CD4-positive, alpha-beta T cell (primary cell): ENCODE measurements around the gene PLCB1. TPM values are rescaled to one million over a fixed set of nuclear protein-coding genes. Genes with fewer than 3 reads are reported as not detected.
A peak's percentile ranks its signal among the peaks of the same experiment; 100 is the strongest.

Experiments used
- ATAC-seq: fragments of 200-7000 bp; cut with Tn5 transposase; one replicate; pipeline ENCODE4 v1.10.0; 2022; ENCODE audit warnings: mild to moderate bottlenecking; ENCODE audit not compliant: poor library complexity
- CTCF ChIA-PET: fragments of 350-600 bp; sonication (Branson Sonifier 250); formaldehyde crosslinking; loops from one replicate; lab custom pipeline; 2021; ENCODE audit warnings: antibody characterized with exemption, inconsistent platforms; lab: Charles Lee
- POLR2A ChIA-PET: fragments of 350-600 bp; sonication (Branson Sonifier 250); formaldehyde crosslinking; loops from one replicate; lab custom pipeline; 2021; ENCODE audit warnings: antibody characterized with exemption, inconsistent platforms; lab: Charles Lee
- DNase-seq, 14 experiments: peaks; one replicate each; pipeline ENCODE4 v3.0.0-alpha.2; 2013 to 2020; ENCODE audit warnings: mixed read lengths in 2 of 14
- H3K27ac ChIP-seq, 2 donors: one replicate each; pipeline versions ENCODE4 v1.5.1 to v1.7.0; 2013; ENCODE audit warnings: low read length in 2 of 2, low read depth in 1 of 2, mild to moderate bottlenecking in 1 of 2
- H3K27me3 ChIP-seq, 2 experiments: 1 replicate in 1 of 2; 2 replicates in 1 of 2; pipeline versions ENCODE4 v1.6.1 to v1.7.0; 2013; ENCODE audit warnings: low read length in 2 of 2, control low read depth in 1 of 2, mild to moderate bottlenecking in 1 of 2, moderate library complexity in 1 of 2; ENCODE audit not compliant: insufficient read depth in 2 of 2, control insufficient read depth in 1 of 2
- H3K36me3 ChIP-seq: one replicate; pipeline ENCODE4 v1.6.1; 2013; ENCODE audit warnings: low read length, control low read depth; ENCODE audit not compliant: insufficient read depth
- H3K4me1 ChIP-seq: one replicate; pipeline ENCODE4 v1.6.1; 2013; ENCODE audit warnings: low read length, control low read depth; ENCODE audit not compliant: insufficient read depth
- H3K4me3 ChIP-seq: one replicate; pipeline ENCODE4 v1.5.1; 2013; ENCODE audit warnings: mild to moderate bottlenecking, low read length, moderate library complexity
- H3K9me3 ChIP-seq, 2 experiments: 1 replicate in 1 of 2; 2 replicates in 1 of 2; pipeline versions ENCODE4 v1.6.1 to v1.7.0; 2013; ENCODE audit warnings: low read length in 2 of 2, mild to moderate bottlenecking in 2 of 2, control low read depth in 1 of 2, moderate library complexity in 1 of 2; ENCODE audit not compliant: control insufficient read depth in 1 of 2, insufficient read depth in 1 of 2
- H3K27ac Mint-ChIP-seq: one replicate; pipeline ENCODE4 v1.8.0; 2020; ENCODE audit warnings: mixed read lengths
- H3K27me3 Mint-ChIP-seq: one replicate; pipeline ENCODE4 v1.8.0; 2021; ENCODE audit warnings: mixed read lengths
- H3K36me3 Mint-ChIP-seq: one replicate; pipeline ENCODE4 v1.8.0; 2021; ENCODE audit warnings: low read depth, mixed read lengths
- H3K4me1 Mint-ChIP-seq: one replicate; pipeline ENCODE4 v1.8.0; 2021; ENCODE audit warnings: low read depth, mixed read lengths
- H3K4me3 Mint-ChIP-seq: one replicate; pipeline ENCODE4 v1.8.0; 2020; ENCODE audit warnings: mild to moderate bottlenecking, mixed read lengths
- H3K9me3 Mint-ChIP-seq: one replicate; pipeline ENCODE4 v1.8.0; 2020; ENCODE audit warnings: mixed read lengths
- intact Hi-C, 2 experiments: fragments of 100-400 bp; cut with DNase I in 1 of 2; cut with micrococcal nuclease in 1 of 2; formaldehyde crosslinking; loops; one replicate each; pipeline versions ENCODE4 v1.15.1 to v1.9.0; 2023 to 2025; cut with DNase I, micrococcal nuclease
- total RNA-seq, 174 experiments: library from RNA in 2 of 174; stranded (reverse) in 2 of 174; gene quantifications; one replicate each; pipeline ENCODE4 v1.2.3 and lab custom pipeline; 2021 to 2026
- TF ChIP-seq, protein P1 (sequence below): fragments of 200-600 bp; IDR thresholded peaks from one replicate; pipeline ENCODE4 v1.8.0; 2022; ENCODE audit warnings: antibody characterized with exemption, mild to moderate bottlenecking

PLCB1 gene
- total RNA-seq, 2 experiments from 2014 or later: 3.8 to 5.6 TPM

DNA sequence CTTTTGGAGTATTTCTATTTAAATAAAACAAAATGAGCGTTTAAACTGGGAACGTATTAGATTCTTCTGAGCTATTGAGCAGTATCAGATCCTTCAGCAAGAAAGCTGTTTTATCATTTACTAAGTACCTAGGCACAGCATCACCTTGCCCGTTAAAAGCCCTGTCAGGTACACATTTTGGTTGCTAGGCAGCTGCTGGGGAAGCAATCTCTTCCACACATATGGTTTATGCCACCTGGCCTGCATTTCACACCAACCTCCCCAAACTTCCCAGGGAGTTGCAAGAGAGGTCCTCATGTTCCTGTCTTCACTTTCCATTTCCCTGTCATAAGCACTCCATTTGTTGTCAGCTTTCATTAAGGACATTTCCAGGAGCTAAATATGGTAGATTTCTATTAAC lies 400.1 kb downstream of the PLCB1 start:
- TF ChIP-seq, protein P1, sequence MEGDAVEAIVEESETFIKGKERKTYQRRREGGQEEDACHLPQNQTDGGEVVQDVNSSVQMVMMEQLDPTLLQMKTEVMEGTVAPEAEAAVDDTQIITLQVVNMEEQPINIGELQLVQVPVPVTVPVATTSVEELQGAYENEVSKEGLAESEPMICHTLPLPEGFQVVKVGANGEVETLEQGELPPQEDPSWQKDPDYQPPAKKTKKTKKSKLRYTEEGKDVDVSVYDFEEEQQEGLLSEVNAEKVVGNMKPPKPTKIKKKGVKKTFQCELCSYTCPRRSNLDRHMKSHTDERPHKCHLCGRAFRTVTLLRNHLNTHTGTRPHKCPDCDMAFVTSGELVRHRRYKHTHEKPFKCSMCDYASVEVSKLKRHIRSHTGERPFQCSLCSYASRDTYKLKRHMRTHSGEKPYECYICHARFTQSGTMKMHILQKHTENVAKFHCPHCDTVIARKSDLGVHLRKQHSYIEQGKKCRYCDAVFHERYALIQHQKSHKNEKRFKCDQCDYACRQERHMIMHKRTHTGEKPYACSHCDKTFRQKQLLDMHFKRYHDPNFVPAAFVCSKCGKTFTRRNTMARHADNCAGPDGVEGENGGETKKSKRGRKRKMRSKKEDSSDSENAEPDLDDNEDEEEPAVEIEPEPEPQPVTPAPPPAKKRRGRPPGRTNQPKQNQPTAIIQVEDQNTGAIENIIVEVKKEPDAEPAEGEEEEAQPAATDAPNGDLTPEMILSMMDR: no peak
- Histone ChIP-seq H3K9me3 (no peaks in the 10 kb centered on the region), H3K27me3 (no peaks in the 10 kb centered on the region), H3K4me3 (no peak overlapping the region), H3K27ac (no peak overlapping the region), H3K4me1 (no peaks in the 10 kb centered on the region), H3K36me3 (no peaks in the 10 kb centered on the region)
- no peak for DNase-seq
- Mint-ChIP-seq H3K9me3 (no peaks in the 10 kb centered on the region), H3K27me3 (no peaks in the 10 kb centered on the region), H3K27ac (no peak overlapping the region), H3K4me1 (no peaks in the 10 kb centered on the region), H3K36me3 (no peaks in the 10 kb centered on the region), H3K4me3 (no peak overlapping the region)
- no peak for ATAC-seq
- POLR2A ChIA-PET: no interaction called here
- CTCF ChIA-PET: no interaction called here
- intact Hi-C loops: no loop called here

DNA sequence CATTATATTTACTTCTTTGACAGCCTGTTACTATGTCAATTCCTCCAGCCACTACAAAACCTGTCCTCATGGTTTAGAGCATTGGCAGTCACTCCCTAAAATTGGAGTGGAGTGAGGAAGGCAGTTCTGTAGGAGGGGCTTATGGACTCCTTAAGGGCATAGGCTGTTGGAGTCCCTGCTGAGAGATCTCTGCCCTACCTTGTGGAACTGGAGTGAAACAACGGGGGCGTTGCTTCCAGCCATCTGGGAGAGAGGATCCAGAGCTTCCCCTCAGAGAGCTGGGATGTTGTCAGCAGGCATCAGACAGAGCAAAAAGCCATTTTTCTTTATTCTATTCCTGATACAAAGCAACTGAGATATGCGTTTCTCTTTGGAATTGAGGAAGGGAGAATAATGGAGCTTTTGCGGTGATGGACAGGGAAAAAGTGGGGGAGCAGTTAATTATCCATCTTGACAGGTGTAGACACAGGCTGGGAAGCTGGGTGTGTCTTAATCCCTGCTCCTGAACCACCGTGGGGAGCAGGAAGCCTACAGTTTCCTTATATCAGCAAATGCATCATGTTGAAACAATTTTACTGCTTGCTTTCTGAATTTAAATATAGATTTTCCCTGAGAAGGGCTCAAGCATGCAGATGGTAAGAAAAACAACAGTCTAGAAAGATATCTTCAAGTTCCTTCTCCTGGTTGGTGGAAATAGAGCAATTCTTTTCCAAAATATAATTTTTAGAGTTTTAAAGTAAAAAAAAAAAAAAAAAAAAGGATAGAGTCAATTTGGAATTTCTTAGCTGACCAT lies 402.5 kb downstream of the PLCB1 start:
- H3K9me3 ChIP-seq: no peaks in the 10 kb centered on the region
- no peak overlapping the region for H3K27ac Mint-ChIP-seq
- H3K4me1 Mint-ChIP-seq: no peaks in the 10 kb centered on the region
- ATAC-seq: no peak
- no peak overlapping the region for H3K4me3 Mint-ChIP-seq
- no peak overlapping the region for H3K4me3 ChIP-seq
- H3K9me3 Mint-ChIP-seq: no peaks in the 10 kb centered on the region
- CTCF ChIA-PET: no interaction called here
- H3K27ac ChIP-seq: no peak overlapping the region
- TF ChIP-seq, protein P1: no peak
- DNase-seq: no peak
- intact Hi-C loops: no loop called here
- H3K36me3 Mint-ChIP-seq: no peaks in the 10 kb centered on the region
- H3K4me1 ChIP-seq: no peaks in the 10 kb centered on the region
- POLR2A ChIA-PET: no interaction called here
- H3K27me3 Mint-ChIP-seq: no peaks in the 10 kb centered on the region
- no peaks in the 10 kb centered on the region for H3K36me3 ChIP-seq
- H3K27me3 ChIP-seq: no peaks in the 10 kb centered on the region

DNA sequence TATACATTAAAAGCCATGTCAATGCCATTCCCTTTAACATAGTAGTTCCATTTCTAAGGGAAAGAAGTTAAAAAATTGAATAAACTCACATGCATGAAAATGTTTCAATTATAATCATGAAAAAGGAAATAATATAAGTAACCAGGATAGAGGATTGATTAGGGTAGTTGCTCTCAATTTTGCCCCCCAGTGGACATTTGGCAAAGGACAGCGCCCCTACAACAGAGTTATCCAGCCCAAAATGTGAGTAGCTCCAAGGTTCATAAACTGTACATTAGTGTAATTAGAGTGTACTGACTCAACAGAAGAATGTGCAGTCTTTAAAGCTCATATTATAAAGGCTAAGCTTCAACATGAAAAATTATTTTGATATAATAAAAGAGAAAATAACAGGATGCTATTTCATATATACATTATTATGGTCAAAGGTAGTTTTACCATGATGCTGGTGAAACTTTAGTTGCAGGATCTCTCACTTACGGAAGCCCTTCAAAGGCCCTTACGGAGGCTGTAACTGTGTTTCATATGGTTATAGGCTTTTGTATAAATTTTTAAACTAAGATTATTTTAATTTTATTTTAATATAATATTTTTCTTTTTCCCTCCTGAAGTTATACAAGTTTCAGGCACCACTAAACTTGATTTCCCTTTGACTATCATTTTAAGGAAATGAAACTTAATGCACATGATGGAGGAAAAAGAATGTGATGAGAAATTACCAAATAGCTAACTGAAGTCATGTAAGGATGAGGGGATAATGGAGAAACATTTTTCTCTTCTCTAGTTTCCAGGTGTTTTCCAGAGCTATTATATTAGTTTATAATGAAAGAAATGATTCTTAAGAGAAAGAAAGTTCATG lies 403.6 kb downstream of the PLCB1 start:
- H3K36me3 Mint-ChIP-seq: no peaks in the 10 kb centered on the region
- Histone ChIP-seq H3K4me3 (no peak overlapping the region), H3K4me1 (no peaks in the 10 kb centered on the region), H3K27ac (no peak overlapping the region), H3K27me3 (no peaks in the 10 kb centered on the region), H3K9me3 (no peaks in the 10 kb centered on the region), H3K36me3 (no peaks in the 10 kb centered on the region)
- TF ChIP-seq, protein P1: no peak
- H3K27me3 Mint-ChIP-seq: no peaks in the 10 kb centered on the region
- ATAC-seq: no peak
- ChIA-PET CTCF (no interaction called here), POLR2A (no interaction called here)
- H3K9me3 Mint-ChIP-seq: no peaks in the 10 kb centered on the region
- intact Hi-C loops: no loop called here
- no peak overlapping the region for H3K4me3 Mint-ChIP-seq
- H3K27ac Mint-ChIP-seq: no peak overlapping the region
- no peaks in the 10 kb centered on the region for H3K4me1 Mint-ChIP-seq
- DNase-seq: peak in 2 of 14 experiments; percentile 8
